PFSK-1 (cell line): ENCODE results near the gene CD14.

Experiments
- FOXP2 ChIP-seq: optimal IDR thresholded peaks from 2 replicates; pipeline ENCODE3; 2011; ENCODE audit warnings: borderline replicate concordance, control low read depth, inconsistent platforms; ENCODE audit not compliant: insufficient read depth; ENCODE audit errors: extremely low read length, extremely low read depth
- POLR2AphosphoS5 ChIP-seq: IDR thresholded peaks from 2 replicates; pipeline ENCODE4 v1.6.1; 2012; ENCODE audit warnings: low read depth, mild to moderate bottlenecking, control low read depth, low read length, moderate library complexity
- SIN3A ChIP-seq: IDR thresholded peaks from 2 replicates; pipeline ENCODE4 v1.6.1; 2012; ENCODE audit warnings: mild to moderate bottlenecking, low read length, moderate library complexity, borderline replicate concordance; ENCODE audit not compliant: insufficient read depth
- TAF1 ChIP-seq: IDR thresholded peaks from 2 replicates; pipeline ENCODE4 v1.6.1; 2012; ENCODE audit warnings: low read length, control low read depth, borderline replicate concordance; ENCODE audit not compliant: insufficient read depth
- TF ChIP-seq, protein P1 (sequence below), 2 experiments: IDR thresholded peaks; 2 replicates each; pipeline versions ENCODE4 v1.6.1 to v1.8.0; 2011 to 2012; ENCODE audit warnings: low read depth in 2 of 2, low read length in 2 of 2, control low read depth in 1 of 2, inconsistent platforms in 1 of 2, mild to moderate bottlenecking in 1 of 2, moderate library complexity in 1 of 2; ENCODE audit not compliant: insufficient read depth in 1 of 2

Gene CD14

DNA sequence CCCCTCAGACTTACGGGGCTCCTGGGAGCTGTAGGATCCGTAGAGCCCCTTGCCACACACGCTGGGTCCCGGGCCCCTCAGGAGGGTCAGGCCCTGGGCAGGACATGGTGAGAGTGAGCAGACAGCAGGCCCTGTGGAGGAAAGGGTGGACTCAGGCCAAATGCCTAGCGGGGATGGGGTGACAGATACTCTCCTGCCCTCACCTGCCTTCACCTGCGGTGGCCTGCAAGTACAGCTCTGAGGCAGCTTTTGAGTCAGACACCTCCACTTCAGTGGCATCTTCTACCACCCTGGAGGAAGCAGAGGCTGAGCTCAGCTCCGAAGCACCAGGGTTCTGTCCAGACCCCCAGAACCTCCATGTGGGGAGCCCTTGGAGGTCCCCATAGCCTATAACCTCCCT lies 42.1 kb downstream of the CD14 start:
- TF ChIP-seq POLR2AphosphoS5 = no peak
- TF ChIP-seq SIN3A = no peak
- TF ChIP-seq, protein P1, sequence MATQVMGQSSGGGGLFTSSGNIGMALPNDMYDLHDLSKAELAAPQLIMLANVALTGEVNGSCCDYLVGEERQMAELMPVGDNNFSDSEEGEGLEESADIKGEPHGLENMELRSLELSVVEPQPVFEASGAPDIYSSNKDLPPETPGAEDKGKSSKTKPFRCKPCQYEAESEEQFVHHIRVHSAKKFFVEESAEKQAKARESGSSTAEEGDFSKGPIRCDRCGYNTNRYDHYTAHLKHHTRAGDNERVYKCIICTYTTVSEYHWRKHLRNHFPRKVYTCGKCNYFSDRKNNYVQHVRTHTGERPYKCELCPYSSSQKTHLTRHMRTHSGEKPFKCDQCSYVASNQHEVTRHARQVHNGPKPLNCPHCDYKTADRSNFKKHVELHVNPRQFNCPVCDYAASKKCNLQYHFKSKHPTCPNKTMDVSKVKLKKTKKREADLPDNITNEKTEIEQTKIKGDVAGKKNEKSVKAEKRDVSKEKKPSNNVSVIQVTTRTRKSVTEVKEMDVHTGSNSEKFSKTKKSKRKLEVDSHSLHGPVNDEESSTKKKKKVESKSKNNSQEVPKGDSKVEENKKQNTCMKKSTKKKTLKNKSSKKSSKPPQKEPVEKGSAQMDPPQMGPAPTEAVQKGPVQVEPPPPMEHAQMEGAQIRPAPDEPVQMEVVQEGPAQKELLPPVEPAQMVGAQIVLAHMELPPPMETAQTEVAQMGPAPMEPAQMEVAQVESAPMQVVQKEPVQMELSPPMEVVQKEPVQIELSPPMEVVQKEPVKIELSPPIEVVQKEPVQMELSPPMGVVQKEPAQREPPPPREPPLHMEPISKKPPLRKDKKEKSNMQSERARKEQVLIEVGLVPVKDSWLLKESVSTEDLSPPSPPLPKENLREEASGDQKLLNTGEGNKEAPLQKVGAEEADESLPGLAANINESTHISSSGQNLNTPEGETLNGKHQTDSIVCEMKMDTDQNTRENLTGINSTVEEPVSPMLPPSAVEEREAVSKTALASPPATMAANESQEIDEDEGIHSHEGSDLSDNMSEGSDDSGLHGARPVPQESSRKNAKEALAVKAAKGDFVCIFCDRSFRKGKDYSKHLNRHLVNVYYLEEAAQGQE (IDR thresholded peaks at IDR 0.05; ENCODE audit: insufficient read depth in 1 of 2, low read depth in 2 of 2, low read length in 2 of 2) = no peak
- TF ChIP-seq TAF1 = no peak
- no peak for TF ChIP-seq FOXP2

DNA sequence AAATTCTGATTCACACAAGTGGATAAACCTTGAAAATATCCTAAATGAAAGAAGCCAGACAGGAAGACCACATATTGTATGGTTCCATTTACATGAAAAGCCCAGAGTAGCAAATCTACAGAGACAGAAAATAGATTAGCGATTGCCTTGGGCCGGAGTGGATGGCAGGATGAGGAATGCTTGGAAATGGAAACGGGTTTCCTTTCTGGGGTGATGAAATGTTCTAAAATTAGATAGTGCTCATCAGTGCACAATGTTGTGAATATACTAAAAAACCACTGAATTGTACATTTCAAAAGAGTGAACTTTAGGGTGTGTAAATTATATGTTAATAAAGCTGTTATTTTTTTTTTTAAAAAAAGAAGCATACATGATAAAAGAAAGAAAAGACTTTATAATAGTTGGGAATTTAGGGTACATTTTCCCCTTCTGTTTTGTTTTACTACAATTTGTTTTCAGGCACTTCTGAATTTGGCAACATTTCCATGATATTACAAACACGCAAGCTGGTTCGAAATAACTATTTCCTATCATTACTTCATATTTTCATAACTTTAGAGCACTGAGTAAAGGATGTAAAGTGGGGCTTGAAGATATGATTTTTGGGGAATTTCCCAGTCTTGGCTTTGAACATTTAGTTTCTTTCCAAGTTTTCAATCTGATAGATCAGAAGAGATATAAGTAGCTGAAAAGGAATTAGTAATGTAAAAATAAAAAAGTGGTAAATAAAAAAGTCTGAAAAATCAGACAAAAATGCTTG lies 44.5 kb downstream of the CD14 start:
- no peak for TF ChIP-seq SIN3A
- TF ChIP-seq FOXP2 = no peak
- no peak for TF ChIP-seq TAF1
- no peak for TF ChIP-seq POLR2AphosphoS5
- TF ChIP-seq, protein P1 (IDR thresholded peaks at IDR 0.05; ENCODE audit: insufficient read depth in 1 of 2, low read depth in 2 of 2, low read length in 2 of 2) = no peak

DNA sequence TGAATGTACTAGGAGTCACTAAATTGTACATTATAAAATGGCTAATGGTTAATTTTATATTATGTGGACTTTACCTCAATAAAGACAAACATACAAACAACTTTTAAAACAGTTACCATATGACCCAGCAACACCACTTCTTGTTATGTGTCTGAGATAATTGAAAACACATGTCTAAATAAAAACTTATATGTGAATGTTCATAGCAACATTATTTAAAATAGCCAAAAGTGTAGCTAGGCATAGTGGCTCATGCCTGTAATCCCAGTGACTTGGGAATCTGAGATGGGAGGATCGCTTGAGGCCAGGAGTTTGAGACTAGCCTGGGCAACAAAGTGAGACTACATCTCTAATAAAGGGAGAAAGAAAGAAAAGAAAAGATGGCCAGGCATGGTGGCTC lies 45.5 kb downstream of the CD14 start:
- TF ChIP-seq POLR2AphosphoS5 (no peak), FOXP2 (no peak), SIN3A (no peak), TAF1 (no peak)
- TF ChIP-seq, protein P1 (IDR thresholded peaks at IDR 0.05; ENCODE audit: insufficient read depth in 1 of 2, low read depth in 2 of 2, low read length in 2 of 2) = no peak
